GM19328 (cell line): ENCODE data around the gene TPP1.

ENCODE experiments used
- ATAC-seq: cut with Tn5 transposase; IDR thresholded peaks from one replicate; pipeline ENCODE4 v1.9.1; 2021; ENCODE audit warnings: mild to moderate bottlenecking, moderate library complexity; ENCODE audit not compliant: unreplicated experiment

Gene TPP1

GRCh38 chr11:6596239-6596877, 22.9 kb downstream of the TPP1 start:
- no peak for ATAC-seq

GRCh38 chr11:6594142-6594768, 25.0 kb downstream of the TPP1 start:
- no peak for ATAC-seq

GRCh38 chr11:6588018-6588417, 31.2 kb downstream of the TPP1 start:
- ATAC-seq, result no peak

GRCh38 chr11:6587360-6587953, 31.8 kb downstream of the TPP1 start:
- ATAC-seq, result no peak

GRCh38 chr11:6586434-6587359, 32.5 kb downstream of the TPP1 start:
- no peak for ATAC-seq

GRCh38 chr11:6584528-6584927, 34.7 kb downstream of the TPP1 start:
- no peak for ATAC-seq

GRCh38 chr11:6583584-6583983, 35.6 kb downstream of the TPP1 start:
- ATAC-seq, result no peak

GRCh38 chr11:6579681-6580080, 39.5 kb downstream of the TPP1 start:
- no peak for ATAC-seq

GRCh38 chr11:6578134-6578533, 41.1 kb downstream of the TPP1 start:
- ATAC-seq, result no peak

GRCh38 chr11:6576471-6577373, 42.5 kb downstream of the TPP1 start:
- no peak for ATAC-seq

GRCh38 chr11:6574816-6575715, 44.2 kb downstream of the TPP1 start:
- no peak for ATAC-seq

GRCh38 chr11:6572215-6572614, 47.0 kb downstream of the TPP1 start:
- no peak for ATAC-seq

- ATAC-seq, result no peak
These were observed 47.7 kb downstream of the TPP1 start for GRCh38 chr11:6571434-6572008.

GRCh38 chr11:6570691-6571427, 48.4 kb downstream of the TPP1 start:
- ATAC-seq, result no peak

- ATAC-seq, result no peak
These were observed 49.5 kb downstream of the TPP1 start for GRCh38 chr11:6569706-6570105.

- ATAC-seq, result no peak
These were observed 50.9 kb downstream of the TPP1 start for GRCh38 chr11:6568191-6568918.

GRCh38 chr11:6567371-6567745, 51.9 kb downstream of the TPP1 start:
- ATAC-seq, result no peak
